ENCODE results near the gene PEX11B. TPM values are rescaled to one million over a fixed set of nuclear protein-coding genes. Genes with fewer than 3 reads are reported as not detected.

The PEX11B gene
- total and polyA plus RNA-seq, 2 of the 4 experiments (the other 2 are of a cell fraction) = 15.4 to 24.3 TPM

- Histone ChIP-seq H3K27ac (ENCODE audit: insufficient read depth, low read length) (no peak overlapping the region), H3K79me1 (ENCODE audit: low read depth in 1 of 2, low read length in 2 of 2) (peaks cover 0 to 3% of the 10 kb centered on the region in 2 experiments; a peak in 1 of 4 replicates), H3K4me1 (ENCODE audit: control insufficient read depth, insufficient read depth, low read length) (peaks cover 1% of the 10 kb centered on the region; the same call in 1 of the 2 replicates), H3K27me3 (ENCODE audit: control insufficient read depth, insufficient read depth, low read length) (no peaks in the 10 kb centered on the region), H3K4ac (ENCODE audit: low read depth, low read length) (no peak overlapping the region), H4K20me1 (ENCODE audit: insufficient read depth, low read length) (no peaks in the 10 kb centered on the region), H2BK20ac (ENCODE audit: low read depth, low read length) (no peak overlapping the region), H3K14ac (replicated peaks; ENCODE audit: low read depth, low read length) (no peak overlapping the region), H4K8ac (ENCODE audit: low read depth in 2 of 2, low read length in 2 of 2) (no peak overlapping the region), H3K36me3 (ENCODE audit: control insufficient read depth, insufficient read depth, low read length) (no peaks in the 10 kb centered on the region), H3K9ac (ENCODE audit: low read depth, low read length) (no peak overlapping the region), H3K9me3 (ENCODE audit: control insufficient read depth, insufficient read depth, low read length) (no peaks in the 10 kb centered on the region), H2BK15ac (ENCODE audit: low read depth, low read length) (no peak overlapping the region), H2BK120ac (ENCODE audit: low read depth, low read length) (no peak overlapping the region), H3K9me1 (ENCODE audit: insufficient read depth, low read length) (peaks cover 18% of the 10 kb centered on the region), H3K4me3 (ENCODE audit: insufficient read depth, low read depth, low read length) (no peak overlapping the region), H2BK5ac (ENCODE audit: low read depth, low read length, poor library complexity, severe bottlenecking) (no peak overlapping the region), H4K91ac (ENCODE audit: insufficient read depth, low read depth, low read length) (no peak overlapping the region), H3K18ac (ENCODE audit: low read depth, low read length) (no peak overlapping the region), H3K4me2 (ENCODE audit: low read depth, low read length) (no peak overlapping the region), H2AFZ (replicated peaks; ENCODE audit: low read length, poor library complexity) (no peak overlapping the region), H3K23ac (ENCODE audit: low read depth, low read length) (no peak overlapping the region), H3K56ac (ENCODE audit: extremely low read depth, insufficient read depth, low read length) (no peak overlapping the region), H4K5ac (ENCODE audit: low read depth, low read length) (no peak overlapping the region), H2AK5ac (ENCODE audit: low read depth, low read length) (peak overlapping the region; percentile 48; the same call in 1 of the 2 replicates), H2AK9ac (replicated peaks; ENCODE audit: low read depth, low read length, poor library complexity) (no peak overlapping the region)
- intact Hi-C loops (cut with micrococcal nuclease) = loop anchor here (10.0 kb wide), 1 partner anchor 57 kb away; the partner anchor contains the start of gene LIX1L
- BruUV-seq (replicated peaks) = no TSS peak
- WGBS, 2 experiments (ENCODE audit: extremely low coverage in 2 of 2, insufficient read length in 1 of 2) = no CpG with 5 or more reads among the region's 1 CpG
- ChIA-PET POLR2A (ENCODE audit: unreplicated experiment) (no interaction called here), CTCF (interaction anchor here (0.7 kb wide), 1 partner anchor 23 kb away, joined by 3 read pairs; no protein-coding TSS in a partner anchor)
- in situ Hi-C loops (cut with MboI; ENCODE audit: low sequenced_read_pairs) = no loop called here
- no peak for DNase-seq
- no peak for ATAC-seq (ENCODE audit: low read depth)
- dilution Hi-C loops (cut with HindIII; ENCODE audit: low sequenced_read_pairs, unreplicated experiment) = no loop called here
- no peak for TF ChIP-seq FOS (IDR thresholded peaks at IDR 0.05; ENCODE audit: low read depth, low read length)
- no peak for TF ChIP-seq SMC3 (IDR thresholded peaks at IDR 0.05; ENCODE audit: low read depth, low read length)
- TF ChIP-seq USF2 (IDR thresholded peaks at IDR 0.05; ENCODE audit: low read depth, low read length) = no peak
- TF ChIP-seq MAFK (IDR thresholded peaks at IDR 0.05; ENCODE audit: low read depth, low read length) = no peak
- TF ChIP-seq MAZ (IDR thresholded peaks at IDR 0.05; ENCODE audit: borderline replicate concordance, low read depth, low read length) = no peak
- no peak for TF ChIP-seq CEBPB (IDR thresholded peaks at IDR 0.05; ENCODE audit: low read depth, low read length)
- no peak for TF ChIP-seq CTCF (conservative IDR thresholded peaks at IDR 0.05; ENCODE audit: low read depth, low read length)
- TF ChIP-seq RFX5 (IDR thresholded peaks at IDR 0.05; ENCODE audit: low read depth, low read length) = no peak
- TF ChIP-seq, protein P1, sequence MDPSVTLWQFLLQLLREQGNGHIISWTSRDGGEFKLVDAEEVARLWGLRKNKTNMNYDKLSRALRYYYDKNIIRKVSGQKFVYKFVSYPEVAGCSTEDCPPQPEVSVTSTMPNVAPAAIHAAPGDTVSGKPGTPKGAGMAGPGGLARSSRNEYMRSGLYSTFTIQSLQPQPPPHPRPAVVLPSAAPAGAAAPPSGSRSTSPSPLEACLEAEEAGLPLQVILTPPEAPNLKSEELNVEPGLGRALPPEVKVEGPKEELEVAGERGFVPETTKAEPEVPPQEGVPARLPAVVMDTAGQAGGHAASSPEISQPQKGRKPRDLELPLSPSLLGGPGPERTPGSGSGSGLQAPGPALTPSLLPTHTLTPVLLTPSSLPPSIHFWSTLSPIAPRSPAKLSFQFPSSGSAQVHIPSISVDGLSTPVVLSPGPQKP (IDR thresholded peaks at IDR 0.05; ENCODE audit: borderline replicate concordance, low read depth, low read length) = no peak
- TF ChIP-seq NFE2L2 (IDR thresholded peaks at IDR 0.05; ENCODE audit: low read depth, low read length) = no peak
- no peak for TF ChIP-seq CHD1 (IDR thresholded peaks at IDR 0.05; ENCODE audit: low read depth, low read length)
- no peak for TF ChIP-seq BHLHE40 (IDR thresholded peaks at IDR 0.05; ENCODE audit: low read depth, low read length)
- no peak for TF ChIP-seq RCOR1 (IDR thresholded peaks at IDR 0.05; ENCODE audit: insufficient replicate concordance, low read length)
- TF ChIP-seq POLR2A (IDR thresholded peaks at IDR 0.05; ENCODE audit: low read depth, low read length) = no peak
Observed at GRCh38 chr1:145897969-145898368, 20.5 kb downstream of the PEX11B start.

Data from IMR-90 (cell line).